Measurements from ENCODE around the gene ZNF574.

ZNF574 gene, protein sequence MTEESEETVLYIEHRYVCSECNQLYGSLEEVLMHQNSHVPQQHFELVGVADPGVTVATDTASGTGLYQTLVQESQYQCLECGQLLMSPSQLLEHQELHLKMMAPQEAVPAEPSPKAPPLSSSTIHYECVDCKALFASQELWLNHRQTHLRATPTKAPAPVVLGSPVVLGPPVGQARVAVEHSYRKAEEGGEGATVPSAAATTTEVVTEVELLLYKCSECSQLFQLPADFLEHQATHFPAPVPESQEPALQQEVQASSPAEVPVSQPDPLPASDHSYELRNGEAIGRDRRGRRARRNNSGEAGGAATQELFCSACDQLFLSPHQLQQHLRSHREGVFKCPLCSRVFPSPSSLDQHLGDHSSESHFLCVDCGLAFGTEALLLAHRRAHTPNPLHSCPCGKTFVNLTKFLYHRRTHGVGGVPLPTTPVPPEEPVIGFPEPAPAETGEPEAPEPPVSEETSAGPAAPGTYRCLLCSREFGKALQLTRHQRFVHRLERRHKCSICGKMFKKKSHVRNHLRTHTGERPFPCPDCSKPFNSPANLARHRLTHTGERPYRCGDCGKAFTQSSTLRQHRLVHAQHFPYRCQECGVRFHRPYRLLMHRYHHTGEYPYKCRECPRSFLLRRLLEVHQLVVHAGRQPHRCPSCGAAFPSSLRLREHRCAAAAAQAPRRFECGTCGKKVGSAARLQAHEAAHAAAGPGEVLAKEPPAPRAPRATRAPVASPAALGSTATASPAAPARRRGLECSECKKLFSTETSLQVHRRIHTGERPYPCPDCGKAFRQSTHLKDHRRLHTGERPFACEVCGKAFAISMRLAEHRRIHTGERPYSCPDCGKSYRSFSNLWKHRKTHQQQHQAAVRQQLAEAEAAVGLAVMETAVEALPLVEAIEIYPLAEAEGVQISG

GRCh38 chr19:42075616-42076379 lies at the start of gene ZNF574:
ZNF574 (plus strand) TSS chr19:42076166; CDS start chr19:42078607, 2,441 bp downstream.
- peak within 1 kb of the TSS; percentile 96 for H3K4me3 ChIP-seq (ENCODE audit: low read depth, low read length)
- TF ChIP-seq, protein P1, sequence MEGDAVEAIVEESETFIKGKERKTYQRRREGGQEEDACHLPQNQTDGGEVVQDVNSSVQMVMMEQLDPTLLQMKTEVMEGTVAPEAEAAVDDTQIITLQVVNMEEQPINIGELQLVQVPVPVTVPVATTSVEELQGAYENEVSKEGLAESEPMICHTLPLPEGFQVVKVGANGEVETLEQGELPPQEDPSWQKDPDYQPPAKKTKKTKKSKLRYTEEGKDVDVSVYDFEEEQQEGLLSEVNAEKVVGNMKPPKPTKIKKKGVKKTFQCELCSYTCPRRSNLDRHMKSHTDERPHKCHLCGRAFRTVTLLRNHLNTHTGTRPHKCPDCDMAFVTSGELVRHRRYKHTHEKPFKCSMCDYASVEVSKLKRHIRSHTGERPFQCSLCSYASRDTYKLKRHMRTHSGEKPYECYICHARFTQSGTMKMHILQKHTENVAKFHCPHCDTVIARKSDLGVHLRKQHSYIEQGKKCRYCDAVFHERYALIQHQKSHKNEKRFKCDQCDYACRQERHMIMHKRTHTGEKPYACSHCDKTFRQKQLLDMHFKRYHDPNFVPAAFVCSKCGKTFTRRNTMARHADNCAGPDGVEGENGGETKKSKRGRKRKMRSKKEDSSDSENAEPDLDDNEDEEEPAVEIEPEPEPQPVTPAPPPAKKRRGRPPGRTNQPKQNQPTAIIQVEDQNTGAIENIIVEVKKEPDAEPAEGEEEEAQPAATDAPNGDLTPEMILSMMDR (IDR thresholded peaks at IDR 0.05; ENCODE audit: insufficient read depth, low read depth, low read length, missing control alignments): no peak
- DNase-seq (ENCODE audit: low read depth): peak; percentile 100

DNA sequence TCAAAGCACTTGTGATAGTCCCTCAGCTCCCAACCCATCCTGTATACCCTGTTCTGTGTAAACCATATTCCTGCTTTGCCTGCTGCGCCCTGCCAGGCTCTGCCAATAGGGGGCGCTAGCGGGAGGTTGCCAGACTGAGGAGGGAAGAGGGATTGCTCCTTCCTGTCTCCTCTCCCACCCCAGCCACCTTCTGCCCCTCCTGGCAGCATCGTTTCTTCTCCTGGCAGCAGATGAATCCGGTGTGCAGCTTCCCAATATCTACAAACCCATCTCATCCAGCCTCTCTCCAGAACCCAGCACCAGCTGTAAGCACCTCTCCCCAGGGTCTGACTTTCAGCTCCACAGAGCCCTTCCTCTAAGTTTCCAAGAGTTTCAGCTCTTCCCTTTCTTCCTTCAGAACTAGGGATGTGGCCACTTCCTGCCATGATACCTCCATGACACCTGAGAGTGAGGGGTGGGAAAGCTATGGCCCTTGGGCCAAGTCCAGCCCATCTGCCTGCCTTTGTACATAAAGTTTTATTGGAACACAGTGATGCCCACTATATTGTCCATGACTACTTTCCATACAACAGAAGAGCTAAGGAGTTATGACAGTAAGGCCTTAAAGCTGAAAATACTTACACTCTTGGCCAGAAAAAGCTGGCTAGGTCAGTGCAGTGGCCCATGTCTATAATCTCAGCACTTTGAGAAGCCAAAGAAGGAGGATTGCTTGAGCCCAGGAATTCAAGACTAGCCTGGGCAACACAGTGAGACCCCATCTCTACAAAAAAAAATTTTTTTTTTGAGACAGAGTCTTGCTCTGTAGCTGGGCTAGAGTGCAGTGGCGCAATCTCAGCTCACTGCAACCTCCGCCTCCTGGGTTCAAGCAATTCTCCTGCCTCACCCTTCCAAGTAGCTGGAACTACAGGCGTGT lies 47.4 kb upstream of the ZNF574 start:
- peak; percentile 10 for DNase-seq (ENCODE audit: low read depth)
- TF ChIP-seq, protein P1 (IDR thresholded peaks at IDR 0.05; ENCODE audit: insufficient read depth, low read depth, low read length, missing control alignments): peak; percentile 64
- H3K4me3 ChIP-seq (ENCODE audit: low read depth, low read length): no peak overlapping the region

GRCh38 chr19:42030645-42031440 lies 45.1 kb upstream of the ZNF574 start:
- TF ChIP-seq, protein P1 (IDR thresholded peaks at IDR 0.05; ENCODE audit: insufficient read depth, low read depth, low read length, missing control alignments): no peak
- no peak for DNase-seq (ENCODE audit: low read depth)

DNA sequence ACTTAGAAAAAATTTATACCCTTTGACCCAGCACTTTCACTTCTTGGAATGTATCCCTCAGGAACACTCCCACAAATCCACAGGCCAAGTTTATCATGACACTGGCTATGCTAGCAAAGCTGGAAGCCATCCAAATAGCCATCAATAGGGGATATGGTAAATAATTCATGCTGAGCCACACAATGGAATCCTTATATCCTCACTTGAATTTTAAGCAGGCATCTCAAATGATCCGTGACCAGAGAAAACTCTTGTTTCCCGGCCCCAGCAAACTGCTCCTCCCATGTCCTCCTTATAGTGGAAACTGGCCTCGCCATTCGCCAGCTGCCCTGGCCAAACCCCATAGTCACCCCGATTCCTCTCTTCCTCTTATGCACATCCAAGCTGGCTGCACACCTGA lies 43.5 kb upstream of the ZNF574 start:
- H3K4me3 ChIP-seq (ENCODE audit: low read depth, low read length): no peak overlapping the region
- TF ChIP-seq, protein P1 (IDR thresholded peaks at IDR 0.05; ENCODE audit: insufficient read depth, low read depth, low read length, missing control alignments): no peak
- no peak for DNase-seq (ENCODE audit: low read depth)

More at GRCh38 chr19:42030645-42031440, 45.1 kb upstream of the ZNF574 start:
- no peak overlapping the region for H3K4me3 ChIP-seq (ENCODE audit: low read depth, low read length)

- no peak for DNase-seq (ENCODE audit: low read depth)
- TF ChIP-seq, protein P1 (IDR thresholded peaks at IDR 0.05; ENCODE audit: insufficient read depth, low read depth, low read length, missing control alignments): no peak
- no peak overlapping the region for H3K4me3 ChIP-seq (ENCODE audit: low read depth, low read length)
These were observed 42.6 kb upstream of the ZNF574 start for GRCh38 chr19:42033413-42033812.
